ENCODE data around the gene ATRIP.

ATRIP gene

DNA sequence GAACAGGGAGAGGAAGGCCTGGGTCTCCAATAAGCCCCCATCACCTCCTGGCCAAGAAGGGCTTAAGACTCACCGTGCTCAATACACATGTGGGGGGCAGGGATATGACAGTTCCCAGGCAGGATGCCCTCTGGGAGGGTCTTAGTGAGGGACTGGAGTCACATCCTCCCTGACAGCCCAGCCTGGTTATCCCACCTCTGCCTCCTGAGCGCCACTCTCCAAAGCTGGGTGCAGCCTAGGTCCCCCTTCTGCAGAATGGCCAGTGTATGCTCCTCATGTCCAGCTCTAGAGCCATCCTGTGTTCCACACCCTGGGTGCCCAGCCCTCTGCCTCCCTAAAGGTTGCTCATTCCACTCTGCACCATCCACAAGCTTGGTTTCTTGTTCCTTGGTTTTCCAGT is 58.6 kb downstream of the ATRIP start:
- DNase-seq, result no peak

DNA sequence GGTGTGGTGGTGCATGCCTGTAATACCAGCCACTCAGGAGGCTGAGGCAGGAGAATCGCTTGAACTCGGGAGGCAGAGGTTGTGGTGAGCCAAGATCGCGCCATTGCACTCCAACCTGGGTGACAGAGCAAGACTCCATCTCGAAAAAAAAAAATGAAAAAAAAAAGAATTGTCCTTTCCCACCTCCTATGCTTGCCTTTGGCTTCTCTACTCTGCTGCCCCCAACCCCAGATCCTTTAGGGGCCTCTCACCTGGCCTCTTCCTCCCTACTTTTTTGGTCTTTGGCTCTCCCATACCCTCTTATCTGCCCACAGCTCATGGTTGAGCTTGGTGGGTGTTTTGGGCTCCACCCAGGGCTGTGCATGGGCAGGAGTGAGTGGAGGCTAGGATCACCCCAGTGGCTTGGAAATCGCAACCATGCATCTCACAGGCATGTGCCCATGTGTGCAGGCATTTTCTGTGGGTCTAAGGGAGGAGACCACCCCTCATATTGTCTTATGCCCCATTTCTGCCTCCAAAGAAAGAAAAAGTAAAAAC is 59.5 kb downstream of the ATRIP start:
- DNase-seq, result no peak

GRCh38 chr3:48507256-48508061 is 60.9 kb downstream of the ATRIP start:
- peak; percentile 79 for DNase-seq

GRCh38 chr3:48511551-48511950 is 65.0 kb downstream of the ATRIP start:
- no peak for DNase-seq

DNA sequence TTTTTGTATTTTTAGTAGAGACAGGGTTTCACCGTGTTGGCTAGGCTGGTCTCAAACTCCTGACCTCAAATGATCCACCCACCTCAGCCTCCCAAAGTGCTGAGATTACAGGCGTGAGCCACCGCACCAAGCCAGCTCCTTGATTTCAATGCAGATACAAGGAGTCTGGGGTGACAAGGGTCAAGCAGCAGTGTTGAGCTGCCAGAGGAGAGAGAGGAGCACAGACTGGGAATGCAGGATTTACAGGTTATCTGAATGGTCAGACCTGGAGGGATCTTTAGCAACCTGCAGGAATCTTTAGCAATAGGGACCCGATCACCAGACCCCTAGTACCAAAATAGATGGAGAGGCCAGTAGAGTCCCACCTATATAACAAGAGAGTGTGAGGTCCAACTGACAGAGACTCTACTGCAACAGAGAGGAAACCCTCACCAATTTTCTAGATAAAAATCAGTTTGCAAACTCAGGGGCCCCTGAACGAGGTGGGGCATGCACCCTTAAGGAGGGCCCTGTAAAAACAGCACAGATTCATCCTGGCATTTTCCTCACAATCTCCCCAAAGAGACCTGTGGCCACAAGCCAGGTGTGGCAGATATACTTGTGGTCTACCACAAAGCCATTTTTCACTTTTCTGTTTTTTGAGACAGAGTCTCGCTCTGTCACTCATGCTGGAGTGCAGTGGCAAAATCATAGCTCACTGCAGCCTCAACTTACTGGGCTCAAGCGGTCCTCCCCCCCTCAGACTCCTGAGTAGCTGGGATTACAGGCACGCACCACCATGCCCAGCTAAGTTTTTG is 68.1 kb downstream of the ATRIP start:
- no peak for DNase-seq
